OCI-LY3 (cell line): ENCODE results near the gene ETV6.

ENCODE experiments used
- EZH2phosphoT487 ChIP-seq: fragments of 200-600 bp; shearing (Covaris generic); IDR thresholded peaks from 2 replicates; pipeline ENCODE4 v1.6.1; 2018; ENCODE audit warnings: antibody characterized with exemption, mixed run types, low read depth
- TF ChIP-seq, protein P1 (sequence below): fragments of 200-600, 300-600 bp; sonication (generic); IDR thresholded peaks from 2 replicates; pipeline ENCODE4 v1.5.1; 2014; ENCODE audit warnings: antibody characterized with exemption, low read length, low read depth

DNA sequence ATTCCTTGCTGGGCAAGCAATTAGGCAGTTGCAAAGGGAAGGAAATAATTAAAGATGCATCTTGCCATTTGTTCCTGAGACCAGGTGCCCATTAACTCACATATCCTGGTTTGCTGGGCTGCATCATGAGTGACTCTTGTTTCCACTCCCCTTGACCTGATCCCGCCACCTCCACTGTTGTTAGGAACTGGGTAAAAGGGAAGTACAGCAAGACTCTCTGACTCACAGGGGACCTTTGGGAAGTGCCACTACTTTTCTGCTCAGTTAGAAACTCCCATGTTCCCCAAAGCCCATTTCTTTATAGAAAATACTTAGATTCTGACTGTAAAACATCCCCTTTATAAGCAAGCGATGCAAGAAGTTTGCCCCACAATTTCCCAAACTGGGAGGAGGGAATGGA lies 235.2 kb downstream of the ETV6 start:
- TF ChIP-seq EZH2phosphoT487 = no peak
- TF ChIP-seq, protein P1, sequence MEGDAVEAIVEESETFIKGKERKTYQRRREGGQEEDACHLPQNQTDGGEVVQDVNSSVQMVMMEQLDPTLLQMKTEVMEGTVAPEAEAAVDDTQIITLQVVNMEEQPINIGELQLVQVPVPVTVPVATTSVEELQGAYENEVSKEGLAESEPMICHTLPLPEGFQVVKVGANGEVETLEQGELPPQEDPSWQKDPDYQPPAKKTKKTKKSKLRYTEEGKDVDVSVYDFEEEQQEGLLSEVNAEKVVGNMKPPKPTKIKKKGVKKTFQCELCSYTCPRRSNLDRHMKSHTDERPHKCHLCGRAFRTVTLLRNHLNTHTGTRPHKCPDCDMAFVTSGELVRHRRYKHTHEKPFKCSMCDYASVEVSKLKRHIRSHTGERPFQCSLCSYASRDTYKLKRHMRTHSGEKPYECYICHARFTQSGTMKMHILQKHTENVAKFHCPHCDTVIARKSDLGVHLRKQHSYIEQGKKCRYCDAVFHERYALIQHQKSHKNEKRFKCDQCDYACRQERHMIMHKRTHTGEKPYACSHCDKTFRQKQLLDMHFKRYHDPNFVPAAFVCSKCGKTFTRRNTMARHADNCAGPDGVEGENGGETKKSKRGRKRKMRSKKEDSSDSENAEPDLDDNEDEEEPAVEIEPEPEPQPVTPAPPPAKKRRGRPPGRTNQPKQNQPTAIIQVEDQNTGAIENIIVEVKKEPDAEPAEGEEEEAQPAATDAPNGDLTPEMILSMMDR = no peak
